Trophoblast cell (in vitro differentiated cells and primary cell): ENCODE data around the gene PRKAB1.
"Not testable (repeated sequence)": the region's sequence is repeated elsewhere in the genome, so short reads cannot be mapped to it uniquely, and the experiment has no call there.

ENCODE experiments used
- DNase-seq, 2 donors: peaks; one replicate each; pipeline ENCODE4 v3.0.0-alpha.2; 2016
- H2AFZ ChIP-seq: 2 replicates; pipeline ENCODE4 v1.6.1; 2013; ENCODE audit warnings: low read length, moderate library complexity, mild to moderate bottlenecking; ENCODE audit not compliant: insufficient read depth, poor library complexity
- H2AK5ac ChIP-seq: 2 replicates; pipeline ENCODE4 v1.6.1; 2013; ENCODE audit warnings: mild to moderate bottlenecking, low read length
- H2BK120ac ChIP-seq: 2 replicates; pipeline ENCODE4 v1.6.1; 2013; ENCODE audit warnings: low read length, mild to moderate bottlenecking, moderate library complexity; ENCODE audit not compliant: insufficient read depth, poor library complexity
- H2BK12ac ChIP-seq: 2 replicates; pipeline ENCODE4 v1.6.1; 2013; ENCODE audit warnings: mild to moderate bottlenecking, low read length, moderate library complexity
- H2BK5ac ChIP-seq: 2 replicates; pipeline ENCODE4 v1.6.1; 2013; ENCODE audit warnings: low read length, low read depth, moderate library complexity, mild to moderate bottlenecking; ENCODE audit not compliant: poor library complexity
- H3K14ac ChIP-seq: 2 replicates; pipeline ENCODE4 v1.6.1; 2013; ENCODE audit warnings: mild to moderate bottlenecking, low read length
- H3K18ac ChIP-seq: 2 replicates; pipeline ENCODE4 v1.6.1; 2013; ENCODE audit warnings: mild to moderate bottlenecking, low read length
- H3K23ac ChIP-seq: 2 replicates; pipeline ENCODE4 v1.6.1; 2013; ENCODE audit warnings: low read length
- H3K27ac ChIP-seq: 2 replicates; pipeline ENCODE4 v1.5.1; 2013; ENCODE audit warnings: low read depth, mild to moderate bottlenecking, inconsistent platforms, low read length, moderate library complexity
- H3K27me3 ChIP-seq: 2 replicates; pipeline ENCODE4 v1.6.1; 2013; ENCODE audit warnings: inconsistent platforms, mild to moderate bottlenecking, low read length, moderate library complexity; ENCODE audit not compliant: insufficient read depth
- H3K36me3 ChIP-seq, 2 experiments: 1 replicate in 1 of 2; 2 replicates in 1 of 2; pipeline ENCODE4 v1.6.1; 2013; ENCODE audit warnings: low read length in 2 of 2, mild to moderate bottlenecking in 2 of 2, moderate library complexity in 1 of 2; ENCODE audit not compliant: insufficient read depth in 2 of 2, control insufficient read depth in 1 of 2
- H3K4ac ChIP-seq: 2 replicates; pipeline ENCODE4 v1.6.1; 2013; ENCODE audit warnings: low read depth, mild to moderate bottlenecking, low read length, moderate library complexity
- H3K4me1 ChIP-seq, 2 experiments: 1 replicate in 1 of 2; 2 replicates in 1 of 2; pipeline ENCODE4 v1.6.1; 2013; ENCODE audit warnings: low read length in 2 of 2, mild to moderate bottlenecking in 2 of 2, moderate library complexity in 1 of 2; ENCODE audit not compliant: insufficient read depth in 2 of 2, control insufficient read depth in 1 of 2
- H3K4me2 ChIP-seq: 2 replicates; pipeline ENCODE4 v1.6.1; 2013; ENCODE audit warnings: inconsistent platforms, mild to moderate bottlenecking, low read length, moderate library complexity
- H3K4me3 ChIP-seq: 2 replicates; pipeline ENCODE4 v1.5.1; 2013; ENCODE audit warnings: mild to moderate bottlenecking, low read depth, low read length, inconsistent platforms
- H3K79me1 ChIP-seq: one replicate; pipeline ENCODE4 v1.6.1; 2013; ENCODE audit warnings: low read length
- H3K79me2 ChIP-seq: 2 replicates; pipeline ENCODE4 v1.6.1; 2013; ENCODE audit warnings: low read length, mild to moderate bottlenecking; ENCODE audit not compliant: control insufficient read depth, insufficient read depth, poor library complexity
- H3K9ac ChIP-seq: 2 replicates; pipeline ENCODE4 v1.6.1; 2013; ENCODE audit warnings: mild to moderate bottlenecking, low read length
- H3K9me3 ChIP-seq: 2 replicates; pipeline ENCODE4 v1.6.1; 2013; ENCODE audit warnings: low read depth, mild to moderate bottlenecking, control low read depth, inconsistent platforms, low read length; ENCODE audit not compliant: insufficient read depth
- H4K12ac ChIP-seq: 2 replicates; pipeline ENCODE4 v1.6.1; 2013; ENCODE audit warnings: low read depth, mild to moderate bottlenecking, low read length, moderate library complexity
- H4K8ac ChIP-seq: 2 replicates; pipeline ENCODE4 v1.6.1; 2013; ENCODE audit warnings: low read depth, mild to moderate bottlenecking, low read length, moderate library complexity
- H4K91ac ChIP-seq: one replicate; pipeline ENCODE4 v1.6.1; 2013; ENCODE audit warnings: low read depth, mild to moderate bottlenecking, low read length, moderate library complexity
- WGBS: extraction: QIAGEN DNeasy Blood & Tissue Kit; methylation state at CpG from one replicate; pipeline ENCODE4 v1.1.7; 2013; ENCODE audit warnings: missing lambda C conversion rate; ENCODE audit not compliant: insufficient read length, insufficient coverage; ENCODE audit errors: extremely low coverage; 5-methylcytosine and 5-hydroxymethylcytosine counted together

Gene PRKAB1

GRCh38 chr12:119700078-119700477, 32.1 kb downstream of the PRKAB1 start:
- Histone ChIP-seq H3K27me3 (no peaks in the 10 kb centered on the region), H3K4me2 (no peak overlapping the region)
- WGBS: no CpG with 5 or more reads among the region's 6 CpGs

DNA sequence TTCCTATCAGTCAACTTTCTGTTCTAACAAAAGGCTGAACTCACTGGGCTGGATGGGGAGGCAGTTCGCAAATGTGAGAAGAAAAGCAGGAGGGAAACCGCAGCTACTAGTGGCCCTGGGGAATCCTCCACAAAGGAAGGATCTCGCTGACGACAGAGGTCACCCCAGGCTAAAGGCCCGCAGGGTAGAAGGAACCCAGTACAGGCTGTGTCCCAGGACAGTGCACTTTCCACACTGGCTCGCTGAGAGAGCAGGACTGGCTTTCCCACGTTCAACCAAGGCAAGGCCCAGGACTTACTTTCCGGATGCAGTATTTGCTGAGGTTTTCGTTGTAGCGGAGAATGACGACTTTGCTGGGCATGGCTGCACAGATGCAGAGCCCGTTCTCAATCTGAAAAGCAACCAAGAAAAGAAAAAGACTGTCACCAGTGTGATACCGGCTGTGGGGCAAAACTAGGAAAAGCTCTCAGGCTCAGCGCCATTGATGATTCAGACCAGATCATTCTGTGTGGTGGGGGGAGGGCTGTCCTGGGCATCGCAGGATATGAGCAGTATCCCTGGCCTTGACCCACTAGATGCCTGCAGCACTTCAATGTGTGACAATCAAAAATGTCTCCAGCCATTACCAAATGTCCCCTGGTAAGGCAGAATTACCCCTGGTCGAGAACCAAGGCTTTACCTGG, 36.3 kb downstream of the PRKAB1 start:
- Histone ChIP-seq H3K27me3 (no peaks in the 10 kb centered on the region), H3K23ac (no peak overlapping the region), H3K79me1 (no peaks in the 10 kb centered on the region), H2BK120ac (no peak overlapping the region), H4K8ac (no peak overlapping the region), H3K9me3 (peaks cover 3% of the 10 kb centered on the region), H3K4me2 (no peak overlapping the region), H3K4me1 (no peaks in the 10 kb centered on the region), H3K4me3 (no peak overlapping the region), H3K9ac (no peak overlapping the region), H2AFZ (no peak overlapping the region), H3K36me3 (peaks cover 23 to 29% of the 10 kb centered on the region in 2 experiments), H4K12ac (no peak overlapping the region), H2BK12ac (no peak overlapping the region), H2BK5ac (no peak overlapping the region), H3K14ac (no peak overlapping the region), H3K27ac (no peak overlapping the region), H3K4ac (no peak overlapping the region), H2AK5ac (no peak overlapping the region), H3K18ac (no peak overlapping the region), H4K91ac (no peak overlapping the region), H3K79me2 (no peaks in the 10 kb centered on the region)
- peak in 1 of 2 donors; percentile 3 for DNase-seq
- WGBS: no CpG with 5 or more reads among the region's 16 CpGs

More at GRCh38 chr12:119700078-119700477, 32.1 kb downstream of the PRKAB1 start:
- peaks cover 2 to 3% of the 10 kb centered on the region in 2 experiments for H3K4me1 ChIP-seq
- H3K4me3 ChIP-seq: no peak overlapping the region
- H3K27ac ChIP-seq: no peak overlapping the region
- H3K36me3 ChIP-seq: peaks cover 27 to 33% of the 10 kb centered on the region in 2 experiments
- no peak overlapping the region for H2AFZ ChIP-seq
- no peak overlapping the region for H2BK5ac ChIP-seq
- no peak overlapping the region for H4K91ac ChIP-seq
- no peaks in the 10 kb centered on the region for H3K79me2 ChIP-seq
- H2AK5ac ChIP-seq: no peak overlapping the region
- no peak overlapping the region for H3K14ac ChIP-seq
- no peak overlapping the region for H4K12ac ChIP-seq
- H3K79me1 ChIP-seq: no peaks in the 10 kb centered on the region
- H3K9ac ChIP-seq: no peak overlapping the region
- no peak for DNase-seq
- peaks cover 3% of the 10 kb centered on the region for H3K9me3 ChIP-seq
- H2BK12ac ChIP-seq: no peak overlapping the region
- H3K18ac ChIP-seq: no peak overlapping the region
- H3K23ac ChIP-seq: no peak overlapping the region
- H4K8ac ChIP-seq: no peak overlapping the region
- no peak overlapping the region for H3K4ac ChIP-seq
- H2BK120ac ChIP-seq: no peak overlapping the region

GRCh38 chr12:119705182-119705581, 37.2 kb downstream of the PRKAB1 start:
- Histone ChIP-seq H2BK5ac (no peak overlapping the region), H3K14ac (no peak overlapping the region), H4K8ac (no peak overlapping the region), H3K36me3 (peaks cover 18 to 27% of the 10 kb centered on the region in 2 experiments), H3K79me2 (no peaks in the 10 kb centered on the region), H3K4me3 (no peak overlapping the region), H3K79me1 (no peaks in the 10 kb centered on the region), H3K27me3 (no peaks in the 10 kb centered on the region), H2AK5ac (no peak overlapping the region), H2BK120ac (no peak overlapping the region), H3K4me2 (no peak overlapping the region), H4K91ac (no peak overlapping the region), H4K12ac (no peak overlapping the region), H3K9me3 (peaks cover 3% of the 10 kb centered on the region), H3K4me1 (no peaks in the 10 kb centered on the region), H2AFZ (no peak overlapping the region), H2BK12ac (no peak overlapping the region), H3K4ac (no peak overlapping the region), H3K27ac (no peak overlapping the region), H3K9ac (no peak overlapping the region), H3K18ac (no peak overlapping the region), H3K23ac (no peak overlapping the region)
- no peak for DNase-seq
- WGBS: no CpG with 5 or more reads among the region's 7 CpGs

DNA sequence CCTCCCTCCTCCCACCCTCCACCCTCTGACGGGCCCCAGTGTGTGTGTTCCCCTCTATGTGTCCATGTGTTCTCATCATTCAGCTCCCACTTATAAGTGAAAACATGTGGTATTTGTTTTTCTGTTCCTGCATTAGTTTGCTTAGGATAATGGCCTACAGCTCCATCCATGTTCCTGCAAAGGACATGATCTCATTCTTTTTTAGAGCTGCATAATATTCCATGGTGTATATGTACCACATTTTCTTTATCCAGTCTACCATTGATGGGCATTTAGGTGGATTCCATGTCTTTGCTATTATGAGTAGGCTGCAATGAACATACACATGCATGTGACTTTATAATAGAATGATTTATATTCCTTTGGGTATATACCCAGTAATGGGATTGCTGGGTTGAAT, 38.5 kb downstream of the PRKAB1 start:
- H3K18ac ChIP-seq, H3K9me3 ChIP-seq, H2BK12ac ChIP-seq, H3K79me1 ChIP-seq, H4K12ac ChIP-seq, H2AK5ac ChIP-seq, H3K27me3 ChIP-seq, H2BK5ac ChIP-seq, H2AFZ ChIP-seq, H3K23ac ChIP-seq, H2BK120ac ChIP-seq, H3K4me1 ChIP-seq, H3K4me2 ChIP-seq, H3K27ac ChIP-seq, H4K8ac ChIP-seq, H3K4ac ChIP-seq, H3K9ac ChIP-seq, H4K91ac ChIP-seq, H3K4me3 ChIP-seq, DNase-seq, H3K79me2 ChIP-seq, H3K14ac ChIP-seq: not testable (repeated sequence)
- H3K36me3 ChIP-seq: peaks cover 15 to 26% of the 10 kb centered on the region in 2 experiments
- WGBS: no CpG with 5 or more reads among the region's 1 CpG
